Stimulated activated CD8-positive, alpha-beta memory T cell treated with anti-CD3 and anti-CD28 coated beads, Interleukin-15, amount 100 ng/mL, for 24 hours (primary cell): ENCODE measurements around the gene RNF213.

Experiments
- DNase-seq: peaks from one replicate; pipeline ENCODE4 v3.0.0-alpha.2; 2020; ENCODE audit warnings: low read depth

The RNF213 gene

DNA sequence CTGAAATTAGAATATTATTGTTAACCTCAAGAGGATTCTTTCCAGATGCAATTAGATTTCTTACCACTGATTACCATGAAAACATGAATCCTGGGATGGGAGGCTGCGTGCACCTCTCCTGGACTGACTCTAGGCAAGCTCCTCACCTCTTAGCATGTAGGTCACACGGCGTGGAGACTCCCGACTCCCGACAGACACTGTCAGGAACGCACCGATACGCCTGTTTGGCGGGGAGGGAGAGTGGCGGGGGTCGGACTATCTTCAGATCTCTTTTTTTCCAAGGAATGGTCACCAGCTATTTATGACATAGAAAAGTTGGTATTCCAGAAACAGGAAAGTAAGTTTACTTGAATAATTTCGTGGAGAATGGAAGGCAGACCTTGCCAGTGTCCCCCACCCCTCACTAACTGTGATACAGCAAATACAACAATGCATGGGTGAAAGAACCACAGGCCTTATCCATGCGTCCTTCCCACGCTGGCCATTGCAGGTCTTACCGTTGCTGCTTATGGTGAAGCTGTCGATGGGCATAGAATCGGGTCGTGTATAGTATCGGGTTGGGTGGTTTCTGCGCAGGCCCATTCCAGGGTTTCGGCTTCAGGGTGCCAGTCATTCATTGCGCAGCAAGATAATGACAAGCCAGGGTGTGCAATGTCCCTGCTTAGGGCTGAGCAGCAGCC is 91.7 kb downstream of the RNF213 start:
- DNase-seq: no peak

DNA sequence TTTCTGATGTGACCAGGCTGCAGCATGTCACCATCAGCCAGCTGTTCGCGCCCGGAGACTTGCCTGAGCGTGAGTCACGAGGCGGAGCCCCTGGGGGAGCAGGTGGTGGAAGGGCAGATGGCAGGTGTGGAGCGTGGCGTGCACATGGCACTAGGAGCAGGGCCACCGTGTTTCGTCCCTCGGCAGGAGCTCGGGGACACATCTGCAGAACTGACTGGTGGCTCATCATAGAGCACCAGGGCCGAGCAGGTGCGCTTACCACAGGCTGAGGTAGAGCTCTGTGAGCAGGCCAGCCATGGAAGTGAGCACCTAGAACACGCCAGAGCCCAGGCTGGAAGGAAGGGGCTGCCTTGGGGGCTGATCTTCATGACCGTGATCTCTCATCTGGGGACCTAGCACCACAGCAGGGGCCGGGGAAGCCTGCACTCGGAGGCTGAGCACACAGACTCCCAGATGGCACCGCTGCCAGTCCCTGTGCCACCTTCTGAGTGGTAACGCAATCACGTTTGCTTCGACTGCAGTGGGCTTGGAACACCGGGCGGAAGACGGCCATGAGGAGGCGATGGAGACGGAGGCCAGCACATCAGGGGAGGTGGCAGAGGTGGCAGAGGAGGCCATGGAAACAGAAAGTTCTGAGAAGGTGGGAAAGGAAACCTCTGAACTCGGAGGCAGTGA is 92.5 kb downstream of the RNF213 start:
- no peak for DNase-seq

DNA sequence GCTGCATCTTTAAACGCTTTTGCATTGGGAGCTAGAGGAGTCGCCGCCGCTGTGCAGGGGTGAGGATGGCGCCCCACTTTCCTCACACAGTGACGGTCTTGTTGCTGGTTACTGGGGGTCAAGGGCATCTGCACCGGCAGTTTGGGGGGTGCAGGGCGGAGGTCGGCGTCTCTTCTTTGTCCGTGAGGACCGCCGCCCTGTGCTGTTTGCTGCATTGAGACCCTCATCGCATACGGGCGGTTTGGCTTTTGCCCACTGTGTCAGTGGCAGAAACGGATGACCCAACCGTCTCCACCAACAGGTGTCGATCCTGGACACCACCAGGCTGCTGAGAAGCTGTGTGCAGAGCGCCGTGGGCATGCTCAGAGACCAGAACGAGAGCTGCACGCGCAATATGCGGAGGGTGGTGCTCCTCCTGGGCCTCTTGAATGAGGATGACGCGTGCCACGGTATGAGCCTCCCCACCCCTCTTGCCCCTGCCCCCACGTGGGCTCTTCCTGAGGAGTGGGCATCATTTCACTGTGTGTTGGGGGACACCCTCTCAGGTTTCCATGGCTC is 93.1 kb downstream of the RNF213 start:
- DNase-seq: no peak

DNA sequence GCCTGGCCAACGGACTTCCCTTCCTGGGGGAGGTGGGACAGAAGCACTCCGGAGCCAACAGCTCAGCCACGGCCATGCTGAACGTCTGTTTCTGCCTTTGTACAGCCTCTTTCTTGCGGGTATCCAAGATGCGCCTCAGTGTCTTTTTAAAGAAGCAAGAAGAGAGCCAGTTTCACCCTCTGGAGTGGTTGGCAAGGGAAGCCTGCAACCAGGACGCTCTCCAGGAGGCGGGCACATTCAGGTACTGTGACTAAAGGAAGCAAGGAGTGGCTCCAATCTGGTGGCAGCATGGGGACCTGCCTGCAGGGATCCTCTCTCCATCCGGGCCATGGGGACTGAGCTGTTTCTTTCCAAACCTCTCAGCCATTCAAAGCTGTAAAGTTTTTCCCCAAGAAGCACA is 93.7 kb downstream of the RNF213 start:
- DNase-seq: no peak

DNA sequence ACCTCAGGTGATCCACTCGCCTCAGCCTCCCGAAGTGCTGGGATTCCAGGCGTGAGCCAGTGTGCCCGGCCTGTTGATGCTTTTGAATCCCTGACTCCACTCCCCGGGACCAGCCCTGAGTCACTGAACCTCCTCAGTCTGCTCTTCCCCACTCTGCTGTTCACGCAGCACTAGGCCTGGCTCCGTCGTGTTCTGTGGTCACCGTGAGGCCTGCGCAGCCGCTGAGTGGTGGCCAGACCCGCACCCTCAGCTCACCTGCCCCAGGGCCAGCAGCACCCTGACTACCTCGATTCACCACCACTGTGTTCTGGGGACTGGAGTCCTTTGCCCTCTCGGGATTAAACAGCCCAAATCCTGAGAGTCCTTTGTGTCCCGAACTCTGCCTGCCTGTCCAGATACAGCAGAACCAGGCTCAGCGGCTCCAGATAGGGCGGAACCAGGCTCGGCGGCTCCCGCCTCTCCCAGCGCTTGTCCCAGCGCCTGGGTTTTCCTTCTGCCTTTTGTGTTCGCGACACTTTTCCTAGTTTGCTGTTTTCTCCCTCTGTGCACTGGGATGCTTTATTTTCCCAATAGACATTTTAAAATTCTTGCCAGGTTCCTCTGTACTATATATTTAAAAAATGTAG is 95.7 kb downstream of the RNF213 start:
- DNase-seq: no peak

DNA sequence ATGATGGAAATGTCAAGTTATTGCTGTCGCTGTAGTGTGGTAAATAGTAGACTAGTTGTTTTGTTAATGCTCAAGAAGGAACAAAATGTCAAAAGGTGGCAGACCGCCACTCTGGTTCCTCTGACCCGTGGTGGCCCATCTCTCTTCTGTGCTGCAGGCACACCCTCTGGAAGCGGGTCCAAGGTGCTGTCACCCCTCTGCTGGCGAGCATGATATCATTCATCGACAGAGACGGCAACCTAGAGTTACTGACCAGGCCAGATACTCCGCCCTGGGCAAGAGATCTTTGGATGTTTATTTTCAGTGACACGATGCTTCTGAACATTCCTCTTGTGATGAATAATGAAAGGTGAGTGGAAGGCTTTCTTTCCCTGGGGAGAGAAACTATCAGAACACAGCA is 97.5 kb downstream of the RNF213 start:
- no peak for DNase-seq

DNA sequence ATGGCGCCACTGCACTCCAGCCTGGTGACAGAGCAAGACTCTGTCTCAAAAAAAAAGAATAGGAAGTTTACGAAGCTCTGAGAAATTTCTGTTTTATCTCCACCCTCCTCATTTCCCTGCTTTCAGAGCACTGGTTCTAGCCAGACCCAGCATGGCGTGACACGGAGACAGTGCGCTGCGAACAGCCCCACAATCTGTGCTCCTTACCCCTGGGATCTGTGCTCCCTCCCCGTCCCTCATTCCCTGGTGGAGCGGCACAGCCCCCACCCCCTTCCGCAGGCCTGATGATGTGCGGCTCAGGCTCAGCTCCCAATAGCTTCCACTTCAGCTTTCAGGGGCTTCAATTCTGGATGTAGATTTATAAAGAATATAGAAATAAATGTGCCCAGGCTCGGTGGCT is 98.2 kb downstream of the RNF213 start:
- DNase-seq: no peak

DNA sequence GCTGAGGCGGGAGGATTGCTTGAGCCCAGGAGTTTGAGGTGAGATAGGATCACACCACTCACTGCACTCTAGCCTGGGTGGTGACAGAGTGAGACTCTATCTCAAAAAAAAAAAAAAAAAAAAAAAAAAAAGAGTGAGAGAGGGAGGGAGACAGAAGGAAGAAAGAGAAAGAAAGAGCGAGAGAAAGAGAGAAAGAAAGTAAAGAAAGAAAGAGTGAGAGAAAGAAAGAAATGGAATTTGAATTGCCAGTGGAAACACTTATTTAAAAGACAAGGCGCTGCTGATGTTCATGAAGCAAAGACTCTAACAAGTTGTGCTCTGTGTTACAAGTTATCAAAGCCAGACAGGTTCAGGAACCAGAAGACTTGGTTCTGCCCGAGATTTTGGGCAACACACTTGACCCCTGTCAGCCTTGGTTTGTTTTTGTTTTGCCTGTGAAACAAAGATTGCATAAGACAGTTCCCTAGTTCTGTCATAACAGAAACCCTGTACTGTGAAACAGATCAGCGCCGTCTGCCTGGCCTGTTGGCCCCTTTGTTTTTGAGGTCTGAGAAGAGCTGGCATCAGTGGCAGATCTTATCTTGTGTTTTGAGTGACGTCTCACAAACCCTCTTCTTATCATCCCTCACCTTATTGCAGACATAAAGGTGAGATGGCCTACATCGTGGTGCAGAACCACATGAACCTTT is 98.9 kb downstream of the RNF213 start:
- DNase-seq: no peak

DNA sequence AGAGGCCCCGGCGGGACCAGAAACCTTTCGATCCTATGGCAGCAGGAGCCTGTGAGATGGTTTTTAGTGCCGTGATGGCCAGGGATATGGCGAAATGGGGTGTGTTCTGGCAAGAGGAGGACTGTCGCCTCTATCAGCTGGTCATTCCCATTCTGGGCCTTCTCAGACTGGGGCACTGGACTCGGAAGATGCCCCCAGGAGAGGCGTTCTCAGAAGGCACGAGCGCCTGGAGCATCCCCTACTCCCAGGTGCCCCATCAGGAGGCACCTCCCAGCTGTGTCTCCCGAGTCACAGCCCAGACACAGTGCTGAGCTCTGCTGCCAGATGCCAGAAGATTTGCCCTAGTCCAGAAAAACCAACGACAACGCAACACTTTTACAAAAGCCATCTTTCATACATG is 99.7 kb downstream of the RNF213 start:
- no peak for DNase-seq

DNA sequence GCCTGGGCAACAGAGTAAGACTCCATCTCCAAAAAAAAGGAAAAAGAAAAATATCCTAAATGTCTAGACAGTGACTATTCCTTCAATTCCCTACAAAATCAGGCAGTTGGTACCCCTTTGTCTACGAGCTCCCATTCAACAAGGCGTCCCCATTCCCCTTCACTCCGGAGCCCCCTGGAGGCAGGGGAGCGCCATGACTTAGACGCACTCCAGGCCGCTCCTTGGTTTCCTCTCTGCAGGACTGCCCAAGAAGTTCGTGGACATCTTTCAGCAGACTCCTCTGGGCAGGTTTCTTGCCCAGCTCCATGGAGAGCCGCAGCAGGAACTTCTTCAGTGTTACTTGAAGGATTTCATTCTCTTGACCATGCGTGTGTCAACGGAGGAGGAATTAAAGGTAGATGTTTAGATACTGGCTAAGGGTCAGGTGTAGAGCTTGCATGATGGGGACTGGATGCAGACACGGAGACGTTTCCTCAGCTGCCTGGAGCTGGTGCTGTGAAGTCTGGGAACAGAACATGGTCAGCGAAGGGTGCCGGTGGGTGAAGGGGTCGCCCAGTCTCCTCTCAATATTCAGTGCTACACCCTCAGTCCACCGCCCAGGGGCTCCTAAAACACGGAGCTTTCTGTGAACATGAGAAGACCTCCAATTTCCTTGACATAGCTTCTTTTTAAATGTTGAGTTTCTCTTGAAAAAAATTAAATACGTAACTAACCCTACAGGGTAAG is 101.0 kb downstream of the RNF213 start:
- no peak for DNase-seq

DNA sequence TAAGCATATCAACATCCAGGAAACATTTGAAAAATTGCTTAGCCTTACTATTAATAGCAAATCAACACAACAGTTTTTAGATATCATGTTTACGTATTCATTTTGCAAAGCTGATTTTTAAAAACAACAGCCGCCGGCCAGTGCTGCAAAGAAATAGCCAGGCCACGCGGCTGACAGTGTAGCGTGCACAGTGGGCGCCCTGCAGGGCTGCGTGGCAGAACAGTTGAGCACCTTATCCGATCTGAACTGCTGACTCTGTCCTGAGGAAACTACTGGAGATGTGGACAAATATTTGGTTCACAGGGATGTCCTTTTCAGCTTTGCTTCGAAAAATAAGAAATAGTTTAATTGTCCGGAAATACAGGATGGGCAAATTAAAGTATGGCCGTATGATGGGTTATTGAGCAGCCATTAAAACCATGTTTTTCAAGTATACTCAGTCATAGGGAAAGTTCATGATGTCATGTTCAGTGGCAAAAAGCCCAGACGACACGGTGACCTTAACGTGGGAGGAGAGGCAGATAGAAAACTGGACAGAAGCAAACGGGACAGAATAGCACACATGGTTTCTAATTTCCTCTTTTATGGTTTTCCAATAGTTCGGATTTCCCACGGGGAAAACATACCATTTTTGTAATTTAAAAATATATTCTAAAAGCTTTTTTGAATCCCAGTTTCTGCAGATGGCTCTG is 101.9 kb downstream of the RNF213 start:
- no peak for DNase-seq

DNA sequence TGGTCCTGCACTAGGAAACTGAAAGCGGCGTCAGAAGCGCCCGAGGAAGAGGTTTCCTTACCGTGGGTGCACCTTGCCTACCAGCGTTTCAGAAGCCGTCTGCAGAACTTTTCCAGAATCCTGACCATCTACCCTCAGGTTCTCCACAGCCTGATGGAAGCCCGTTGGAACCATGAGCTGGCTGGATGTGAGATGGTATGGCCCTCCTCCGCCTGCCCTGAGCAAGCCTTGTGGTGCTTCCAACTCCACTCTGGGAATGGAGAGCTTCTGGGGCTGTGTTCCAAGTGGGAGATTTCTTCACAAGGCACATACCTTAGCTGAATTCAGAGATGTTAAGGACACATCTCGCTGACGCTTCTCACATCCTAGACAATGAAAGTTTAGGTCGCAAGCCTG is 102.5 kb downstream of the RNF213 start:
- no peak for DNase-seq

DNA sequence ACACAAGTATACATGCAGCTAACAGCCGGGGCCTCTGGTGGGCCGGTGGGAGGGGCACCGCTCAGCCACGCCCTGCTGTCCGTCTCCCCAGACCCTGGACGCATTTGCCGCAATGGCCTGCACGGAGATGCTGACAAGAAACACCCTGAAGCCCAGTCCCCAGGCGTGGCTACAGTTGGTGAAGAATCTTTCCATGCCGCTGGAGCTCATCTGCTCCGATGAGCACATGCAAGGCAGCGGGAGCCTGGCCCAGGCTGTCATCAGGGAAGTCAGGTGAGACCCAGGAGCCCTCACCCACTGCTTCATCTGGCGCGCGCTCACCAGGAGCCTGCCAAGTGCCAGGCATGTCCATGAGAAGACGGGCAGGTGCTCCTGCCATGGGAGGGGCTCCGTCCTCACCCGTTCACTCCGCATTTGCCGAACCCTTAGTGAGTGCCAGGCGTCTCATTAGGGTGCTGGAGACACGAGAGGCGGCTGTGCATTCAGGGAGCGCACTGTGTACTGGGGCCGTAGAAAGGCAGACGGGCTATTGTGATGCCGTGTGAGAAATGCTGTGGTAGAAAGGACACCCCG is 103.0 kb downstream of the RNF213 start:
- DNase-seq: no peak

DNA sequence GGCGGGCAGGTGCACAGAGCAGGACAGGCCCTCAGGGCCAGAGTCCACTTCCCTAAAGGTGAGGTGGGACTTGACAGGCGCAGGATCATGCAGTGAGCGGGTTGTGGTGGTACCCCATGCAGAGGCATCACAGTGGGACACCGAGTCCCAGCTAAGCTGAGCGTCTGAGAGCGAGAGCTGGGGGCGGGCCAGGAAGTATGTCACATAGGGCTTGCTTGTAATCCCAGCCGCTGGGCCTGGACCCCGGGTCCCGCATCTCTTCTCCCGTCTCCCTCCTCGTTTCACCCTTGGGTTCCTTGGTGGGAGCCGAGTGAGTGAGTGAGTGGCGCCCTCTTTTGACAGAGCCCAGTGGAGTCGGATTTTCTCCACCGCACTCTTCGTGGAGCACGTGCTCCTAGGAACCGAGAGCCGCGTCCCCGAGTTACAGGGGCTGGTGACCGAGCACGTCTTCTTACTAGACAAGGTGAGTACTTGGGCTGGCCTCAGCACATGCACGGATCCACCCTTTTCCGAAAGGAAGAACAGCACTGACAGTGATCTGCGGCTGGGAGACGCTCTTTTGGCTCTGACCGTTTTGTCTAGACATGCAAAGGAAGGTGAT is 103.5 kb downstream of the RNF213 start:
- no peak for DNase-seq

DNA sequence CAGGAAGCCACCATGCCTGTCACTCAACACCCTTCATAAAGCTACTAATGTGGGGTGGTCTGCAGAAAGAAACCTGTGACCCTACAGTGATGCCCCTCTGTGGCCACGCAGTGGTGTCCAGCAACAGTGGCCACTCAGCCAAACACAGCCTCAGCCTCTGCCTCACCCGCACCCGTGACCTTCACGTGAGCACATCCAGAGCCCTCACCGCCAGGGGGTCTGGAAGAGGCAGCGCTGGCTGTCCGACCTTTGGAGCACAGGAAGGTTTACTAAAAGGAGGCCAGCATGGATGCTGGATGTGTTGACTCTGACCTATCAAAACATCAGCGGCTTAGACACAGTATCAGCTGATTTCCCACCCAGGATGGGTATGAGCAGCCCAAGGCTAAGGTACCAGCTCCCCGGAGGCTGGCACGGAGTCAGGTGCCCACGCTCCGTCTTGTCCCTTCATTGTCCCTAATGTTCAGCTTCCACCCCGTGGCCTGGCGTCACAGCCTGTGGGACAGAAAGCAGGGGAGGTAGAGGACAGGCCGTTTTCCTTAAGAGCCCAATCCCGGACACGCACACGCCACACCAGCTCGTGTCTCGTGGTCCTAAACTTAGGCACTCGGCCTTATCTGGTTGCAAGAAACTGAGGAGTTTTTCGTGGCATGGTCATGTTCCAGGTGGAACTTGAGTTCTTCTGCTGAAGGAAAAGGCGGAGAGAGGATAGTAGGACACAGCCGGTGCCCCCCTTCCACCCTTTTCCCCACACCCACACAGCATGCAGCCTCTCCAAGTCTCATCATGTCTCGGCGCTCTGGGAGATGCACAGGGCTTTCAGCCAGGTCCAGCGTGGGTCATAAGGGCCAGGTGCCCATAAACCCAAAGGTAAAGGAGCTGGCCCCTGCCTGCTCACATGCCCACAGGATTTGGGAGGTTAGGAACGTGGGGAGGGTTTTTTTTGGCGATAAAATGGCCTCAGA is 104.6 kb downstream of the RNF213 start:
- no peak for DNase-seq

DNA sequence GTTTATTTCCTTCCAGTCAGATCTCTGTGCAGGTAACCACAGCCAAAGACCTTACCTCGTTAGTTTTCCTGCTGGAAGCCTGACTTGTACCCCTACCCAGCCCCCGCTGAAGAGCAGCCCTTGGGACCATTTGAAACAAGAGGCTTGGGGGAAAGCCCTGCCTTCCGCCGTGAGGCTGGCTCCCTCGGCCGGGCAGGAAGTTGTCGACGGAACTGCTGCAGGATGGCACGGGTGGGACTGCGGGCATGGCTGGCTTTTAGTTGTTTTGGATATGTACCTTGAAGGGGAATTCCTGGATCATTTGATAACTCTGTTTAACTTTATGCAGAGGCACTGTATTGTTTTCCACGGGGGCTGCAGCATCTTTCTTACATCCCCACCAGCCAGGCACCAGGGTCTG is 105.3 kb downstream of the RNF213 start:
- no peak for DNase-seq

DNA sequence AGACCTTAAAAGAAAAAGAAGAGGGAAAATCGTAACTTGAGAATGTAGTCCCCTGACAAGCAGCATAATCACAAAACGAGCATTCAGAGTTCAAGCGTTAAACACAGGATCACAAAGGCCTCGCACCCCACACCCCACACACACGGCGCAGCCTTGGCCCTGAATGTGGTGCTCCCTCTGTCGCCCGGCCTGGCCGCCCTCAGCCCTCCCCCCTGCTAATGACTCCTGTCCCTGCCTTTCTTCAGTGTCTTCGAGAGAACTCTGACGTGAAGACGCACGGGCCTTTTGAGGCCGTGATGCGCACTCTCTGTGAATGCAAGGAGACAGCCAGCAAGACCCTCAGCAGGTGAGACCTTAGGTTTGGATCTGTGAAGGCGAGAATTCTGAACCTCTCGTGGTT is 106.9 kb downstream of the RNF213 start:
- DNase-seq: no peak

DNA sequence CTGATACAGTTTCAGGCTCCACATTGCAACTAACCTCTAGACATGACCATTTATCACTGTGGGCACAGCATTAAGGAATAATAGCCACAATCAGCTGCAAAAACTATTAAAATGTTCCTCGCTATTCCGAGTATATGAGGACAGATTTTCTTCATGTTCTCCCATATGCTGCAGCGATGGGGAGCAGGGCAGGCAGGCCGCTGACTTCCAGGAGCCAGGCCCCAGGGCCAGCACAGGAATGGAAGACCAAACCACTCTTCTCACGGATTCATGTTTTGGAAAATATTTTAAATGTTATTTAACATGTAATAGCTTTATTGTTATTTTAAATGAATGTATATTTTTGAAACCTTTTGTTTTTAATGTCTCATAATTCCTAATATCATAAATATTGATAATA is 110.5 kb downstream of the RNF213 start:
- DNase-seq: no peak

DNA sequence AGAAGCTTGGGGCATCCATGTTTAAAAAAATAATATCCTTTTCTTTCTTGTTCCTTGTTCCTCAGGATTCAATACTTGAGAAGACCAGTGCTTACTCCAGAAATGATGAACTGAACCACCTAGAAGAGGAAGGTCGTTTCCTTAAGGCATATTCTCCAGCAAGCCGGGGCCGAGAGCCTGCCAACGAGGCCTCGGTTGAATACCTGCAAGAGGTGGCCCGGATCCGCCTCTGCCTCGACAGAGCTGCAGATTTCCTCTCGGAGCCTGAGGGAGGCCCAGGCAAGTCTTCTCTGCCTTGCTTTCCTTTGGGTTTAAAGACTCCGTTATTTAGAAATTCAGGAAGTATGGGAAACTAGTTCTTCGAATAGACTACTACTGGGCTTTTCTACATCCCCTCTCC is 111.8 kb downstream of the RNF213 start:
- no peak for DNase-seq
